HL-60 (cell line): Measurements from ENCODE around the gene PTPRR.

Experiments
- CTCF ChIP-seq: IDR thresholded peaks from one replicate; pipeline ENCODE4 v1.5.1; 2011; ENCODE audit warnings: low read length, control low read depth, inconsistent platforms; ENCODE audit not compliant: insufficient read depth
- GABPA ChIP-seq: IDR thresholded peaks from 2 replicates; pipeline ENCODE4 v1.6.1; 2012; ENCODE audit warnings: low read depth
- POLR2AphosphoS5 ChIP-seq: IDR thresholded peaks from 2 replicates; pipeline ENCODE4 v1.6.1; 2012; ENCODE audit warnings: low read depth
- REST ChIP-seq: IDR thresholded peaks from 2 replicates; pipeline ENCODE4 v1.6.1; 2012; ENCODE audit warnings: low read depth; ENCODE audit not compliant: insufficient replicate concordance
- SPI1 ChIP-seq: IDR thresholded peaks from 2 replicates; pipeline ENCODE4 v1.6.1; 2012; ENCODE audit warnings: low read depth, mild to moderate bottlenecking, borderline replicate concordance

GRCh38 chr12:70660002-70660604 is 260.4 kb downstream of the PTPRR start:
- no peak for TF ChIP-seq CTCF
- TF ChIP-seq POLR2AphosphoS5, result no peak
- no peak for TF ChIP-seq REST
- TF ChIP-seq SPI1, result no peak
- TF ChIP-seq GABPA, result no peak
